Erythroblast (primary cell): ENCODE results near the gene COX7A2.

Experiments
- GATA1 ChIP-seq: IDR thresholded peaks from 2 replicates; pipeline ENCODE4 v1.6.1; 2011; ENCODE audit warnings: low read depth, mild to moderate bottlenecking, control low read depth, low read length, moderate library complexity
- POLR2A ChIP-seq: IDR thresholded peaks from 2 replicates; pipeline ENCODE4 v1.6.1; 2011; ENCODE audit warnings: mild to moderate bottlenecking, low read length

DNA sequence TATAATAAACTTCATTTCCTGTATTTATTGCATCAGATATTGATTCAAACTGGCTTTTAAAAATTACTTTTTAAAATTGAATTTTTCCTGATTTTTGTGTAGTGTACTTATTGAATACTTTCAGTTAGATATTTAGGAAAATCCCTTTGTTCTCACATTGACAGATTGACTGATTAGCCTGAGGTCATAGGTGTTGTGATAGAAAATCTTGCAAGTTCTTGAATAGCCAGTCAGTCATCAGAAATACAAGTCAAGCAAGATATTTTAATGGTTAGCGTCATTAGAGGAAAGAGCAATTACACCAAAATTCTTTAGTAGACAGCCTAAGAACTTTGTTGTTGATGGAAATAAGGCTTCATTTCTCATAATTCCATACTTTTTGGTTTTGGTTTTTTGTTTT, 44.4 kb upstream of the COX7A2 start:
- TF ChIP-seq POLR2A (no peak), GATA1 (no peak)
